Panc1 (cell line): ENCODE measurements around the gene DMAC2.
A peak's percentile ranks its signal among the peaks of the same experiment; 100 is the strongest.

Experiments used
- CTCF ChIP-seq: fragments of 450-650 bp; IDR thresholded peaks from 2 replicates; pipeline ENCODE4 v1.5.1; 2017; ENCODE audit warnings: mild to moderate bottlenecking
- SIN3A ChIP-seq: IDR thresholded peaks from 2 replicates; pipeline ENCODE4 v1.6.1; 2012; ENCODE audit warnings: low read depth, mild to moderate bottlenecking, low read length, moderate library complexity, borderline replicate concordance; ENCODE audit not compliant: insufficient read depth

DNA sequence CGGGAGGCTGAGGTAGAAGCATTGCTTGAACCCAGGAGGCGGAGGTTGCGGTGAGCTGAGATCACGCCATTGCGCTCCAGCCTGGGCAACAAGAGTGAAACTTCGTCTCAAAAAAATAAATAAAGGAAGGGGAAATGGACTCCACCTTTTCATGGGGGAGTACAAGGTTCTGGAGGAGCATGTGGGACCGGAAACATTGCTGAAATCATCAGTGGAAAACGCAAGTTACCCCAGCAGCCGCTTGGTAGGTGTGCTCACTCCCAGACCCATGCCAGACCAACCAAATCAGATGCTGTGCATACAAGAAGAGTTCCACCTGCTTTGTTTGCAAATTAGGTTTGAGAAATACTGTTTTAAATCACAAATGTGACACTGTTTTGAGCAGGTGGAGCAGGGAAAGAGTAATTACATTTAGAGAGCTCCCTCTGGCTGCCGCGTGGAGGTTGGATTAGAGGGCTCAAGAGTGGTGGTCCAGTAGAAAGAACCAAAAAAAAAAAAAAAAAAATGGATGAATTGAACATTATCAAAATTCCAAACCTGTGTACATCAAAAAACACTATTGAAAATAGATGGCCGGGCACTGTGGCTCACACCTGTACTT is 8.1 kb upstream of the DMAC2 start:
- TF ChIP-seq CTCF (peak; percentile 18), SIN3A (no peak)
